Upper lobe of right lung (tissue), 1 donor: ENCODE results near the gene ARRB1. TPM values are rescaled to one million over a fixed set of nuclear protein-coding genes. Genes with fewer than 3 reads are reported as not detected.

Experiments used
- ATAC-seq: fragments of 200-7000 bp; cut with Tn5 transposase; one replicate; pipeline ENCODE4 v1.9.1; 2020; ENCODE audit warnings: mild to moderate bottlenecking, moderate library complexity
- DNase-seq: peaks from one replicate; pipeline ENCODE4 v3.0.0-alpha.2; 2020
- H3K27ac ChIP-seq: fragments of 200-600 bp; one replicate; pipeline ENCODE4 v1.8.0; 2022
- H3K27me3 ChIP-seq: fragments of 200-600 bp; one replicate; pipeline ENCODE4 v1.8.0; 2022; ENCODE audit warnings: mild to moderate bottlenecking
- H3K36me3 ChIP-seq: fragments of 200-600 bp; one replicate; pipeline ENCODE4 v1.8.0; 2022
- H3K4me1 ChIP-seq: fragments of 200-600 bp; one replicate; pipeline ENCODE4 v1.8.0; 2022
- H3K4me3 ChIP-seq: fragments of 200-600 bp; one replicate; pipeline ENCODE4 v1.8.0; 2022; ENCODE audit warnings: mild to moderate bottlenecking
- H3K9me3 ChIP-seq: fragments of 200-600 bp; one replicate; pipeline ENCODE4 v1.8.0; 2022
- intact Hi-C: fragments of 100-400 bp; cut with DNase I; formaldehyde crosslinking; loops from one replicate; pipeline ENCODE4 v1.11.0; 2022
- microRNA-seq: library from miRNA; unstranded; fragments of <30 nt; microRNA quantifications from one replicate; pipeline ENCODE4 v1.2.0, GENCODE V29; 2020; ENCODE audit warnings: borderline microRNAs expressed
- total RNA-seq: library from RNA; stranded (reverse); fragmentation: NEBNext Ultra II Directional; extraction: Animal tissue kit (Norgen Biotek cat#: 25700); gene quantifications from one replicate; pipeline ENCODE4 v1.2.1, GENCODE V29; 2021
- TF ChIP-seq, protein P1 (sequence below): fragments of 200-600 bp; IDR thresholded peaks from one replicate; pipeline ENCODE4 v1.8.0; 2022; ENCODE audit warnings: antibody characterized with exemption
- donor health status: DM: no; HTN: yes; CAD: no; lungs with severe emphysema.

The ARRB1 gene
- total RNA-seq, 1 donor from 2014 or later: 188 TPM

DNA sequence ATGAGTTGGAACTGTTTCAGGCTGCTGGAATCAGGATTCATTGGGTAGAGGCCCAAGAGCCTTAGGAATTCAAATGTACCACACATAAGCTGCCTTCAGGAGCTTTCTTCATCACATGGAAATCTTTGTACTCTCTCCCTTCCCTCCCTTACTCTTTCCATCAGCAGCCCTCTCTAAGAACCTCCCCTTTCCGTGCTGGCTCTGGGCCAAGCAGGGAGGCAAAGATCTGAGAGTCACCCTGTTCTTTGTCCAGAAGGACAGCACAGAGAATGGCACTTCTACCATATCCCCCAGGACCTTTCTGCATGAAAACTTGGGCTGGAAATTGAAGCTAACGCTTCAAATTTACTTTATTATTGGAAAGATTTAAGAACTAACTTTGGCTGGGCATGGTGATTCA is 131.6 kb downstream of the ARRB1 start:
- H3K4me1 ChIP-seq: no peaks in the 10 kb centered on the region
- no peak overlapping the region for H3K4me3 ChIP-seq
- H3K36me3 ChIP-seq: no peaks in the 10 kb centered on the region
- H3K27ac ChIP-seq: no peak overlapping the region
- DNase-seq (no peak), ATAC-seq (no peak)
- no peaks in the 10 kb centered on the region for H3K9me3 ChIP-seq
- intact Hi-C loops: no loop called here
- TF ChIP-seq, protein P1, sequence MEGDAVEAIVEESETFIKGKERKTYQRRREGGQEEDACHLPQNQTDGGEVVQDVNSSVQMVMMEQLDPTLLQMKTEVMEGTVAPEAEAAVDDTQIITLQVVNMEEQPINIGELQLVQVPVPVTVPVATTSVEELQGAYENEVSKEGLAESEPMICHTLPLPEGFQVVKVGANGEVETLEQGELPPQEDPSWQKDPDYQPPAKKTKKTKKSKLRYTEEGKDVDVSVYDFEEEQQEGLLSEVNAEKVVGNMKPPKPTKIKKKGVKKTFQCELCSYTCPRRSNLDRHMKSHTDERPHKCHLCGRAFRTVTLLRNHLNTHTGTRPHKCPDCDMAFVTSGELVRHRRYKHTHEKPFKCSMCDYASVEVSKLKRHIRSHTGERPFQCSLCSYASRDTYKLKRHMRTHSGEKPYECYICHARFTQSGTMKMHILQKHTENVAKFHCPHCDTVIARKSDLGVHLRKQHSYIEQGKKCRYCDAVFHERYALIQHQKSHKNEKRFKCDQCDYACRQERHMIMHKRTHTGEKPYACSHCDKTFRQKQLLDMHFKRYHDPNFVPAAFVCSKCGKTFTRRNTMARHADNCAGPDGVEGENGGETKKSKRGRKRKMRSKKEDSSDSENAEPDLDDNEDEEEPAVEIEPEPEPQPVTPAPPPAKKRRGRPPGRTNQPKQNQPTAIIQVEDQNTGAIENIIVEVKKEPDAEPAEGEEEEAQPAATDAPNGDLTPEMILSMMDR: no peak
- no peaks in the 10 kb centered on the region for H3K27me3 ChIP-seq

DNA sequence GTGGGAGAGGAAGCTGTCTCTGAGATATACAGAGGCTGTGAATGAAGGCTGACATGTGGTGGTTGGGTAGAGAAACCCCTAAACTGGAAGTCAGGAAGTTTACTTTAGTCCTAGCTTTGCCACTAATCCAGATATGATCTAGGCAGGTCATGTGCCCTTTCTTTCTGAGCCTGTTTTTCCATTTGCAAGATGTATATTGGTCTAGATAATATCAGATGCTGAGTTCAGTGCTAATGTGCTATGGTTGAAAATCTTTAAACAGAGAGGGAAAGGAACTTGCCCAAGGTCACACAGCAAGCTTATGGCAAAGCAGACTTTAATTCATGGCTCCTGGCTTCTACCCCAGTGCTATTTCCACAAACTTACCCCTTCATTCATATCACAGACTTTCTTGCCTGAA is 136.6 kb downstream of the ARRB1 start:
- Histone ChIP-seq H3K27ac (no peak overlapping the region), H3K27me3 (no peaks in the 10 kb centered on the region), H3K9me3 (no peaks in the 10 kb centered on the region), H3K36me3 (no peaks in the 10 kb centered on the region), H3K4me3 (no peak overlapping the region), H3K4me1 (no peaks in the 10 kb centered on the region)
- intact Hi-C loops: no loop called here
- ATAC-seq: no peak
- TF ChIP-seq, protein P1: no peak
- no peak for DNase-seq

DNA sequence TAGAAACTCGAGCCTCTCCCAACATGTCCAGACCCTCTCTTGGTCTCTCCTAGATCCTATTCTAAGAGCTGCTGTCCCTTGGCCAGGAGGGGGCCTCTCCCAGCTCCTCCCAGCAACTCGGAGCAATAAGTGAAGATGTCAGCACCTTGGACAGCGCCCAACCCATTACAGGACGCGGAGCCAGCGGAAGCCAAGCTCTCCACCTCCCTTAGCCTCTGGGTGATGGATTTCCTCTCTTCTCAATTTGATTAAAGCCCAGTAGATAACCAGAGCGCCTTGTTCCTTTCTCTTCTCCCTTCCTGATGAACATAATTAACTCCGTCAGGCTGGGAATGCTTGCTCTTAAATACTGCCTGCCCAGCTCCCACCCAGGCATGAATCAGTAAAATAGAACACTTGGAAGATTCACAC is 137.0 kb downstream of the ARRB1 start:
- Histone ChIP-seq H3K27ac (no peak overlapping the region), H3K27me3 (no peaks in the 10 kb centered on the region), H3K36me3 (no peaks in the 10 kb centered on the region), H3K4me1 (no peaks in the 10 kb centered on the region), H3K9me3 (no peaks in the 10 kb centered on the region), H3K4me3 (no peak overlapping the region)
- TF ChIP-seq, protein P1: peak; percentile 26
- ATAC-seq (peak; percentile 88), DNase-seq (peak; percentile 80)
- intact Hi-C loops: no loop called here

Small RNAs within 50 kb of the gene (microRNA-seq; reads per million reads assigned to microRNA genes)
- 20.8 reads per million, percentile 44 among the genes with 10 or more reads in this experiment for gene MIR326

Other genes with a start within 250 kb of the ARRB1 start
- 204 TPM for gene SLCO2B1, start 200.6 kb downstream of the ARRB1 start, total RNA-seq
- gene TPBGL, start 110.9 kb downstream of the ARRB1 start, total RNA-seq: 0.64 TPM
- gene RPS3, start 47.9 kb upstream of the ARRB1 start, total RNA-seq: 1,778 TPM
- 3.4 TPM for gene KLHL35, start 81.5 kb upstream of the ARRB1 start, total RNA-seq
- 19.3 TPM for gene GDPD5, start 174.3 kb upstream of the ARRB1 start, total RNA-seq
- 152 TPM for gene SERPINH1, start 210.6 kb upstream of the ARRB1 start, total RNA-seq